ENCODE measurements around the gene FARS2.
"Not testable (repeated sequence)": the region's sequence is repeated elsewhere in the genome, so short reads cannot be mapped to it uniquely, and the experiment has no call there.

Gene FARS2

DNA sequence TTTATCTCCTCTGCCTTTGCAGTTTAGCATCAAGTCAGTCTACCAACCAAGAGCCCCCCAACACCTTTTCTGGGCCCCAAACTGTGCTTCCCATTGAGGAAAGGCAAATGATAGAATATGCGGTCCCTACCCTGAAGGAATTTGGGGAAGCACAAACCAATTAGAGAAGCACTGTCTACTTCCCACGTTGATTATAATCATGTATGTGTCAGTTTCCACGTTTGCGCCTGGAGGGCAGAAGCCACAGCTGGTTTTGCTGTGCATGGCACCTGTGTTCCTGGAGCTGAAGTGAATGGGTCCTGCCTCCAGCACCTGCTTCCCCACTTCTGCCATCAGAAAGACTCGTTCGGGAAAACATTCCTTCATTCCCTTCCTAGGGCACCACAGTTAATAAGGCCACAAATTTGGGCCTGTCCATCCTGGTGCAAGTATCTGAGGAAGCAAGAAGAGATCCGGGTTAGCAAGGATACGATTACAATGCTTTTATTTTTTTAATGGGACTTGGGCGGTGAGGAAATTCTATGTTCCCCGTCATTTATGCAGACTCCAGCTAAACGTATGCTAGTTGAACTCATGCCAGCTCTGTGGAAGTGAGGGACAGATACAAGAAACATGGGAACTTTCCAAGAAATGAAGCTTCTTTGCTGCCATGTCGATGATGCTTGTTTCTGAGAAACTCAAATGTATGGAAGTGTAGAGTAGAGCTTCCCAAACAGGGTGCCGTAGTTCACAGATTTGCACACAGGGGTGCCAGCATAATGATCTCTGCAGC is 411.9 kb downstream of the FARS2 start:
- no peak for DNase-seq

DNA sequence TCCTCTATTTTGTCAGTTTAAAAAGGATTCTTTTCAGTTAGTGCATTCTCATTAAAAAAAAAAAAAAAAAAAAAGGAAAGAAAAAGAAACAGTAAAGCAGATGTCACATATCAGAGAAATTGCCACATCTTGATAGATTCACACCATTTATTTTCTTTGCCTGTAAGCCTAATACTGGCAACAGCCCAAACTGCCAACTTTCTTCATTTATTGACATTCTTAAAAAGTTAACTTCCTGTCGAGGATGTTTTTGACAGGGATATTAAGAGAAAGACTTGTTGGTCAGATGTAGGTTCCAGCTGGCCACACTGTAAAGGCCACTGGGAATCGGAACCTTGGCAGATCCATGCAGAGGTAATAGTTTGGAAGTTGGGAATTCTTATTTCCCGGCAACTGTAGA is 412.8 kb downstream of the FARS2 start:
- DNase-seq = no peak

DNA sequence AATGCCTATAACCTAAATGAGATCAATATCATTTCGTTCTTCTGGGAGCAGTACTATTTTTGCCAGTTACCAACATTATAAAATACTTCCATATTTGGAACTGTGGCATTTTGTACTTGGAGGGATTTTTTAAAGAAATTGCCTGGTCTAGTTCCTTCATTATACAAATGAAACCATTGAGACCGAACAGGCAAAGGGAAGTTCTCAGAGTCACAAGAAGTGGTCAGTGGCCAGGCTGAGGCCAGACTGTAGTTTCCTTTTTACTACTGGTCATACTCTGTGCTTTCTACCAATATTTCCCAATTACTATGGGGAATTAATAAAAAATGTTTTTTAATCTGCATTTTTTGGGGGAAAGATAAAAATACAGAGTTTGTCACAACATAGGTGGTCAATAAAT is 413.4 kb downstream of the FARS2 start:
- DNase-seq = no peak

DNA sequence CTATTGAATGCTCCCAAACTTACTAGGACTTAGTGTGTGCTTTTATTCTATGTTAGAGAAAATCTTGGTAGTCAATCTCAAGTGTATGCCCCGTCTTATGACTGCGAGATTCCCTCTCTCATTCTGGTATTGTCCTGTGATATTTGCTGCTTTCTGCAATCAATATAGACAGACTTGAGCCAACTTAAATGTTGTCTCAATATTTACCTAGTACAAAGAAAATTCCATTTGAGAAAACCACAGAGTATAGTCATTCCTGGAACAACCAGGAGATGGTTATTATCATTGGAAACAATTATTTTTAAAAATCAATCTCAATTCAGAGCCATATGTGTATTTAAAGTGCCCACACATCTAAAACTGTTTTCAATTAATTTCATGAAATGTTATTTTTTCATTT is 415.4 kb downstream of the FARS2 start:
- no peak for DNase-seq

DNA sequence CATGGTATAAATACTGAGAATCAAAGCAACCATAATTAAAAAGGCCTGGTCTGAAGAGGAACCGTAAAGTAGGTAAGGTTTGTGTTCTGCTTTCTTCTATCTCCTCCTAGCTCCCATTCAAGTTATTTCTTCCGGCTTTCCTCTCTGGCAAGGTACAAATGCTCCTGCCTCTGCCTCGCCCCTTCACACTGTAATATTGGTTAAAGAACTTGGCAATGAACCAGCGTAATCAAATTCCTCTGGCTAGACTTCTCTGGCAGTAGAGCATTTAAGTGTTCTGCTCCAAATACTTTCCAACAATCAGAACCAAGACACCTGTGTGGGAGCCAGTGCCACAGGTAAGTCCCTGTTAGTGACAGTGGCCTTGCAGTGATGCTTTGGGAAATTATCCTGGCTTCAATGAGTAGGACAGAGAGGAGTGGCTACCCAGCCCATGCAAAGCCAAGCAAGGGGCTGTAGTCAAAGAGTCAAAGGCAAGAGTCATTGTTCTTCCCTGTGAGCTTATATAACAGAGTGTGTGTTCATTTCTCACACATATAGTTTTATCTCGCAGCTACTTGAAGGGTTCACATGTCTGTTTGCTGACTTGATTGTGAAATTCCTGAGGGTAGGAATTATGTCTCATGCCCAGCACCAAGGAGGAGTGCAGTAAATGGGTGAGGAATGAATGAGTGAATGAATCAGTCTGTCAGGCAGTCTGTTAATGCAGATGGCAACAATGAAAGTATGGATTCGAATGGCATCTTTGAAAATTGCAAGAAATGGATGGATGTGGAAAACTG is 416.1 kb downstream of the FARS2 start:
- DNase-seq = no peak

DNA sequence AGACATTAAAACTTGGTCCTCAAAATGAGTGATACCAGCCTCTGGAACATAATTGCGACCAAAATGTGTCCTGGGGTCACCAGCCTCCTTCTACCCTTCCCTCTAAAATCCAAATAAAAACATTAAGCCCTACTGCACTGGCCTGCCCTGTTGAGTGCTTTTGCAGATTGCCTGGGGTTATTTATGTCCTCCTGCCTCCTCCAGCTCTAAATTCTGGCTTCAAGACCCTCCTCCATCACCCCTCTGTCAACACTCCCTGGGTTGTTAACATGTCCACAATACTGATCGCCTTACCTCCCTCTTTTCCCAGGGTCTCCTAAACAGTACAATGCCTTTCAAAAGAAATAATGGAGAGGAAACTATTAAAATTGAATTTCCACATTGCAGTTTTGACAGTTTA is 418.0 kb downstream of the FARS2 start:
- no peak for DNase-seq

DNA sequence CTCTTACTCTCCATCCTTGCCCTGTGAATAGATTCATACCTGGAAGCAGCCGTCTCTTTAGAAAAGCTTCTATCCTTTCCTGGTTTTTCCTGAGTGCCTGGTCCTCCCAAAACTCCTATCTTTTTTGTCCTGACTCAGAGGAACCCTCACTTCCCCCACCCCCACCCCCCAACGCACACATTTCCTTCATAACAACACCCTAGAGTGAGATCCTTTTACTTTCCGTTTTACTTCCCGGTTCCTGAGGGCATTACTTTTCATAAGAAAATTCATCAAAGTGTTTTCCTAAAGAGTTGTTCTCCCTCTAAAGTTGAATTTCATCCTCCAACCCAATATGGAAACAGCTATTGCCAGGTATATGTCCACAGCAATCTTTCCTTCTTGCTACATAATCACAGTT is 418.4 kb downstream of the FARS2 start:
- DNase-seq = no peak

DNA sequence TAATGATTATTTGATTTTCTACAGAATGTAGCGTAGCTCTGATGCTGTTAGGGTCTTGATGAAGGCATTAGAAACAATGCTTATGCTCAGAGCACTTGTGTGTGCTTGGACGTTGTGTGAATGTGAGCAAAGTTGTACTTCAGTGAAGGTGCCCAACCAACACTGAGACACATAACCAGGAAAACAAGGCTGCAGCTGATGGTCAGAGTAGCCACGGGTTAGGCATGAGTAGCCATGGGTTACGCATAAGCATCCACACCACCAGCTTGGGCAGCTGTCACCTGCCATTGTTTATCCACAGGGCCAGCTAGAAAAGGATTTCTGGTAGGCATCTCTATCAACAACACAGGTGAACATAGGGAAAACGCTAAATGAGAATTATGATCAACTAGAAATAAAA is 418.8 kb downstream of the FARS2 start:
- DNase-seq = no peak

DNA sequence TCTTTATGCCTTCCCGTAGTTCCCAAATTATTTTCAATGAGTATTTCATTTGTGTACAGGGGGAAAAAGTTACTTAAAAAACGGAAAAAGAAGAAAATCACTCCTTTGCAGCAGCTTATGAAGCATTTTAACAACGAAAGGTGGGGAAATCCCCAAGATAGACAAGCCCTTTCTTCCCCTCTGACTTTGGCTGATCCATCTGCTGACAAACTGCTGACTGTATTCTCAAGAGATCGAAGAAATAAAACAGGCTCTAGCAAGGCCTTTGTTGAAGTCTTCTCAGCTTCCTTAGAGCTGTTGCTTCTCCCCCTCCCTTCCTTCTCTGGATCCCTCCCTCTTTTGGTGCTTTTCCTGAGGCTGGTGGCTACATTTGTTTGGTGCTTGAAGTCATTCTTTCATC is 420.2 kb downstream of the FARS2 start:
- DNase-seq = no peak

DNA sequence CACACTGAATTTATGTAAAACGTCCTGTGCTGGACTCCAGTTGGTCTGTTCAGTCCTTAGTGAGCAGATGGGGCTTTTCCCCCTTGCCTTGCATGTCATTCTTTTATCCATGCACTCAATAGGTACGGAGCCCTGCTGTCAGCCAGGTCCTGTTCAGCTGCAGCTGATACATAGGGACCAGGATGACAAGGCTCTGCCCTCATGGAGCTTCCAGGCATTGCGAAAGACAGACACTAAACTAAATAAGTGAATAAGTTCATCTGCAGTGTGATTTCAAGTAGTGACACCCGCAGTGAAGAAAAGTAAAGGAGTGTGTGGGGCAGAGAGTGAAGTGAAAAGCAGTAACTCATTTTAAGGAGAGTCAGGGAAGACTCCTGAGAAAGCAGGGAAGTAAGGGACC is 421.2 kb downstream of the FARS2 start:
- DNase-seq = no peak

DNA sequence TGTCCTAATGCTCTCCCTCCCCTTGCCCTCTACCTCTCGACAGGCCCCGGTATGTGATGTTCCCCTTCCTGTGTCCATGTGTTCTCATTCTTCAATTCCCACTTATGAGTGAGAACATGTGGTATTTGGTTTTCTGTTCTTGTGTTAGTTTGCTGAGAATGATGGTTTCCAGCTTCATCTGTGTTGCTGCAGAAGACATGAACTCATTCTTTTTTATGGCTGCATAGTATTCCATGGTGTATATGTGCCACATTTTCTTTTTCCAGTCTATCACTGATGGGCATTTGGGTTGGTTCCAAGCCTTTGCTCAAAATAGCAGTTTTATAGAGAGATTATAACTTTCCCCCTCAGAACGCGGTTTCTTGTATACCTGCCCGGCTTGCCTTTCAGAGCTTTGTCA is 422.4 kb downstream of the FARS2 start:
- DNase-seq = not testable (repeated sequence)

DNA sequence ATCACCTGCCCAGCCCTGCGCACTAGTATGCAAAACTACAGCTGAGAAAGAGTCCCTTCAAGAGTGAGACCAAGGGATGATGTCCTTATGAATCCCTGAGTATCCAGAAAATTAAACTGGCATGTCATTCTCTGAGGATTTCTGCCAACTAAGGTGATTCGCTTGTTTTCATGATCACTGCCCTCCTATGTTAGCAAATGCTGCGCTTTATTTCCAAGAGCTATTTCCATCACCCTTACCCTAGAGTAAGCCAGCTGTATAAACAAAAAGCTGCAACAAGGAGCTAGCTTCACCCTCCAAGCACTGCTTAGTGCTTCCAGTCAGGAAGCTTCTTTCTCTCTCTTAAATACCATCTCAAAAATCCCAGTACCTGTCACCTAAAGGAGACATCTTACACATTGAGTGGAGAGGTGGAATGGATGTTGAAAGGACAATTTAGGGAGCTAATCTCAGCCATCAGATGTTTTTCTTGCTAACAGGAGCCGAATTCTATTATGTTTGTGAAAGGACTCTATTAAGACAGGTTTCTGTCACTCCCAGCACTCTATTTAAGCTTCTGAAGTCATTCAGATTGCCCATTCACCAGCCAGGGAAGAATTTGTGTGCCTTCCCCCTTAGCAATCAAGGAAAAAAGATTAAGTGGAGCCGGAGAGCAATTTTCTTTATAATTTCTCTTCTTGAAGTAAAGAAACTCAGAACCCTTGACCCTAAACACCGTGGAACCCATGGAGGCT is 423.2 kb downstream of the FARS2 start:
- DNase-seq = no peak

DNA sequence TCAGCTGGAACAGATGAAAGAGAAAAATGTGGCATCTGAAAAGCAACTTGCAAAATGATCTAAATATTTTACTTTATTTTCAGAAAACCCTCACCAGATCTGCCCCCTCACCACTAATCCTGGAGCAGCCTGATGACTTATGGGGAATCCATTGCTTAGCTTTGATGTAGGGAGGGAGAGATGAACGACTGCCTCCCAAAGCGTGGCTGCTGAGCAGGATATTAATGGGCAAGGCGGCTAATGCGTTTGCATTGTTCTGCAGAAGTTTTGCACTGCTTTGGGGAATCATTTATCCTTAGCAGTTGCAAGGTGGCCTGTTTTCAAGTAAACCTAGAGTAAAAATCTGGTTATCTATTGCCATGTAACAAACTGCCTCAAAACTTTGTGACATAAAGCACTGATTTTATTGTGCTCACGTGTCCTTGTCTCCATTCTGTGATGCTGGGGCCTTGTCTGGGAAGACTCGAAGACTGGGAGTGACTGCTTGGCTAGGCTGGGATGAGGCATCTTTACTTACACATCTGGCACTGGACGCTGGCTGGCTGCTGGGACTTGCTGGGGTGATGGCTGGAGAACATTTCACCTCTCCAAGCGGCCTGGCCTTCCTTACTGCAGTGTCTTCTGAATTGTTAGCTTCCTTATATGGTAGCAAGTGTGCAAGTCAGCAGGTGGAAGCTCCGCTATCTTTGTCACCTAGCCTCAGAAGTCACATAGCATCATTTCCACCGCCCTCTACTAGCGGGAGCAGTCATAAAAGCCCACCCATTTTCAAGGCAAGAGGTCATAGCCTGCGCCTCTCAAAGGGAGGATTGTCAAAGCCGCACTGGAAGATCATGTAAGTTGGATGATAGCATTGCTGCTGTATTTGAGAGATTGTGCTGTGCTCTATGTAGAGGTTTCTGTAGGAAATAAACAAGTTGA is 432.2 kb downstream of the FARS2 start:
- no peak for DNase-seq

DNA sequence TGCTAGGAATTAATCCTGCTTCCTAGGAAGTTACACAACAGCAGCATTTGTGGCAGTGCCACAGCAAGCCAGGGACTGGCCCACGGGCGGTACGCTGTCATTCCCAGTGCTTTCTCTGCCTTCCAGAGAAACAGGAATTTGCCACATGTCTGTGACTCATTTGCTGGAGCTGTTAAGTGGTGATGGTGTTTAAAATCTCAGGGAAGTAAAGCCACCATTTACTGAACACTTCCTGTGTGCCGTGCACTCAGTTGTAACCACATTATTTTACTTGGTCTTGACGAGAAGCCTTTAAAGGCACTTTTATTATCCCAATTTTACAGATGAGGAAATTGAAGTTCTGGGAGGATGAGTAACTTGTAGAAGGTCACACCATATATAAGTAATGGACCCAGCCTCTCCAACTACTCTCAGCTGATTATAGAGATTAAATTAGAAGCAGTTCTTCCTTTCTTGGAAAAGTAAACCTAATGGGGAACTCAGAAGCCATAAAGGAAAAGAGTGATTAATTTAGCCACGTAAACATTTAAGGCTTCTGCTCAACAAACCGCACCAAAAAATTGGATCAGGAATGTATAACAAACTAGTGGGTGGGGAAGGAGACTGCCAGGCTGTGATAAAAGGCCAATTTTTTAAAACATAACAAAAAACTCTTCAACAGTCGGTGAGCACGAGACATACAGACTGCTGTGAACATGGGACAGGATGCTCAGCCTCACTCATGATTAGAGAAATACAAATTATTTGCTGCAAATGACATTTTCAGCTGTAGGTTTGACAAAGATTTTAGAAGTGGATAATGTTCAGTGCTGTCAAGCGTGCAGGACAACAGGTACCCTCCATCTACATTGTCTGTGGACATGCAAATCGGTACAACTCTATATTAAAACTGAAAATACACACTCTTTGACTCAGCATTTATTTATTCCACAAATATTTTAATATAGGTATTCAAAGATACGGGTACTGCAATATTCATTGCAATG is 434.2 kb downstream of the FARS2 start:
- DNase-seq = no peak

DNA sequence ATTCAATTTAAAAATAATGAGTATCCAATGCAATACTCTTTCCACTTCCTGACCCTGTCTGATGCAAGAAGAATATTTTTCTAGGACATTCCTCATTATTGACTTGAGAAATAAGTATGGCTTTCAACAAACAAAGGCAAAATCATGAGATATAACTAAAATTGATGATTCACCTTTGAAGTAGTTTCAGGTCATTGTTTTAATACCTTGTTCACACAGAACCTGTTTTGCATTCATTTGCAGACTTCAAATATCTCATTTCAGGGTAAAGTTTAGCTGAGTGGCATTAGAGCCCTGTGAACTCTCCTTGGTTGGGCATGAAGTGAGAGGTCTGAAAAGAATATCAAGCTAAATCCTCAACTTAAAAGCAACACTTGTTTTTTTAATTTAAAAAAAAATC is 436.2 kb downstream of the FARS2 start:
- DNase-seq = no peak

DNA sequence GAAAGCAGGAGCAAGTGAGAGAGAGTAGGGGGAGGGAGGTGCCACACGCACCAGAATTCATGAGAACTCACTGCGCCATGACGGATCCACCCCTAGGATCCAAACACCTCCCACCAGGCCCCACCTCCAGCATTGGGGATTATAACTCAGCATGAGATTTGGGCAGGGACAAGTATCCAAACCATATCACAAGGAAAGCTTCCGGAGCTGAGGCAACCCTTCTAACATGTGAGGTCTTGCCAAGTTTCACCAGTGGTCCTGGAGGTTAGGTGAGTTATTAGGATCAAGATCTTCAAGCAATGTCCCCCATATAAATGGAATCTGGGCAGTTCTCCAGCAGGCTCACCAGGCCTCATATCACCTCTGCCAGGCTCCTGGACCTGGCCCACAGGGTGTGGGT is 437.0 kb downstream of the FARS2 start:
- no peak for DNase-seq

DNA sequence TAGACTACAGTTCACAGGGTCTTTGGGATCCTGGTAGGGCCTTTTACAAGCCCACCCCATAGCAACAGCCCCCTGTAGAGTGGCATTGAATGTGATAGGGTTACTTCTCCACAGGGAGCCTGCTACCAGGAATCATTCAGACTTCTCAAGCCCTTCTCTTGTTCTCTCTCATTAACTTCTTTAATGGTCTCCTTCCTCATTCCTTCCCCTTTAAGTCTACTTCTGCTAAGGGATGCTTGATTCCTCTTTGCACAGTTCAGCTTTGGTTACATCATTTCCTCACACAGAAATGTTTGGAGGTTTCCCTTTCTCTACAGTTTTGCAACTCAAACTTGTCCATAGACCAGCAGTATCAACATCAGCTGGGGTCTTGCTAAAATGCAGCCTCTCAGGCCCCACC is 437.8 kb downstream of the FARS2 start:
- DNase-seq = not testable (repeated sequence)

DNA sequence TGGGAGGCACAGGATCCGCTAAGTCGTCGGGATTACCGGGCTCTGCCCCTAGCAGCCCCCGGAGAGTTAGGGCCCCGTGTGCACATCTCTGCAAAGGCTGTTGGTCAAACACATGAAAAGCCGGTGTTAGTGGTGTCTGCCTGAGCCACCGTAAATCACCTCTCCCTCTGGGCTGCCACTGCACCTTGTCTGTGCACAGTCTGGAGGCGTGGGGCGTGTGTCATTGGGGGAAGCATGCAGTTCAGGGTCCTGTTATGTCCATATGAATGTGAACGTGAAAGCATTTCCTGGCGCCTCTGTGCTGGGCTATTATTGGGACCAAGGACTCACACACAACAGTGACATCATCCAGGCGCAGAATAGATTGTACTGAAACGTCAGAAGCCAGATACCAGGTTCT is 439.9 kb downstream of the FARS2 start:
- no peak for DNase-seq

DNA sequence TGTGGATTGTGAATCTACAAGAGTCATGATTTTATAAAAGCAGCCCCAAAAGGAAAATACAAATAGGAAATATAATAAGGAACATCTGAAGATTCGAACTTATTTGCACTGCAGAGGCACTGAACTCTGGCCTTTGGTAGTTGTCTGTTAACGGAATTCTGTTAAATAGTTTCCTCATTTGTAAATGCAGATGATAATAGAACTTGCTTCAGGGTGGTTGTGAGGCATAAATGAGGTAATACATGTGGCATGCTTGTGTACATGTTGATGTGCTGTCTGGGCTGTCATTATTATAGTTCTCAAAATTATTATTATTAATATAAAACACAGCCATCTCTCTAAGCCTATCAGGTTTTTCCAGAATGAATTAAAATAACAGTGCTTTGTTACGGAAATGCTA is 443.4 kb downstream of the FARS2 start:
- DNase-seq = no peak

DNA sequence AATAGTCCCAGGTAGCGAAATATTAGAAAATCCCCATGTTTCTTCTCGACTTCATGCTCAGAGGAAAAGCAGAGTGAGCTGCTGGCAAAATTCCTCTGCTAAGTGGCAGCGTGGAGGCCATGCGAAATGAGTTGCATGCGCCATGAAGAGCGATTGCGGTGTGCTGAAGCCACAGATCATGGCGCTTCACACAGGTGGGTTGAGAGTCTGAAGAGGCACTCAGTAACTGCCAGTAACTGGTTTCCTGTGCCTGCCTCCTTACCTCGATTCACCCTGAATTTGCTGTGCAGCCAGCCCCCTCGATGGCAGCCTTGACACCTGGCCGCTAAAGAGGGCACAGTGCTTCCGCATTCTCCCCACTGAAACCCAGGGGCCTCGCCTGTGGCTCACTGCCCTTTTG is 443.9 kb downstream of the FARS2 start:
- no peak for DNase-seq
